OCI-LY7 (cell line): Measurements from ENCODE around the gene CFAP73. TPM values are rescaled to one million over a fixed set of nuclear protein-coding genes. Genes with fewer than 3 reads are reported as not detected.

Experiments used
- BruUV-seq: library from RNA; stranded (reverse); fragments of 400-500 nt; replicated peaks from 2 replicates; lab custom pipeline; 2021; lab: Mats Ljungman, UMichigan
- CTCF ChIA-PET: fragments of 300-600 bp; sonication (Branson Sonifier 250); formaldehyde crosslinking; loops from one replicate; lab custom pipeline; 2022; ENCODE audit warnings: antibody characterized with exemption; ENCODE audit not compliant: unreplicated experiment; lab: Charles Lee
- POLR2A ChIA-PET: fragments of 300-600 bp; sonication (Branson Sonifier 250); formaldehyde crosslinking; loops from one replicate; lab custom pipeline; 2022; ENCODE audit warnings: antibody characterized with exemption; lab: Charles Lee
- DNase-seq: peaks from one replicate; pipeline ENCODE4 v3.0.0-alpha.2; 2015; ENCODE audit warnings: low spot score
- H2AFZ ChIP-seq: fragments of 200-600 bp; sonication (generic), shearing (Covaris generic); 2 replicates; pipeline ENCODE4 v1.6.1; 2014; ENCODE audit warnings: mild to moderate bottlenecking, antibody characterized with exemption, low read length, moderate library complexity
- H3K27ac ChIP-seq: fragments of 200-600 bp; sonication (generic); 2 replicates; pipeline ENCODE4 v1.5.1; 2014; ENCODE audit warnings: mixed run types, low read depth, mild to moderate bottlenecking, moderate library complexity, low read length, inconsistent platforms; ENCODE audit not compliant: poor library complexity, severe bottlenecking
- H3K36me3 ChIP-seq: fragments of 200-600 bp; sonication (generic); 2 replicates; pipeline ENCODE4 v1.6.1; 2014; ENCODE audit warnings: mild to moderate bottlenecking, antibody characterized with exemption, low read length, moderate library complexity, mixed read lengths; ENCODE audit not compliant: insufficient read depth
- H3K4me1 ChIP-seq: fragments of 200-600 bp; sonication (generic); 2 replicates; pipeline ENCODE4 v1.5.1; 2014; ENCODE audit warnings: mild to moderate bottlenecking, low read length; ENCODE audit not compliant: insufficient read depth, poor library complexity, severe bottlenecking
- H3K4me2 ChIP-seq: fragments of 200-600 bp; sonication (generic); 2 replicates; pipeline ENCODE4 v1.6.1; 2014; ENCODE audit warnings: mild to moderate bottlenecking, low read length
- H3K4me3 ChIP-seq: fragments of 200-600 bp; sonication (generic); 2 replicates; pipeline ENCODE4 v1.5.1; 2014; ENCODE audit warnings: mild to moderate bottlenecking, low read depth, low read length; ENCODE audit not compliant: poor library complexity, severe bottlenecking
- H3K79me2 ChIP-seq: fragments of 200-600 bp; sonication (generic); 2 replicates; pipeline ENCODE4 v1.6.1; 2016; ENCODE audit warnings: low read depth, mild to moderate bottlenecking, low read length, moderate library complexity, mixed read lengths; ENCODE audit not compliant: insufficient read depth
- H3K9me2 ChIP-seq: fragments of 200-600 bp; sonication (generic); 2 replicates; pipeline ENCODE4 v1.6.1; 2016; ENCODE audit warnings: mild to moderate bottlenecking, low read length, mixed read lengths; ENCODE audit not compliant: insufficient read depth
- H3K9me3 ChIP-seq: fragments of 200-600 bp; sonication (generic); 2 replicates; pipeline ENCODE4 v1.6.1; 2014; ENCODE audit warnings: mild to moderate bottlenecking, mixed run types, low read length, mixed read lengths
- H4K20me1 ChIP-seq: fragments of 200-600 bp; sonication (generic); 2 replicates; pipeline ENCODE4 v1.6.1; 2014; ENCODE audit warnings: mild to moderate bottlenecking, antibody characterized with exemption, low read length, moderate library complexity, mixed read lengths; ENCODE audit not compliant: insufficient read depth
- EZH2phosphoT487 ChIP-seq: fragments of 200-600 bp; sonication (generic); IDR thresholded peaks from 2 replicates; pipeline ENCODE4 v1.6.1; 2018; ENCODE audit warnings: low read depth, borderline replicate concordance, mild to moderate bottlenecking, mixed run types, antibody characterized with exemption, low read length, moderate library complexity, mixed read lengths
- intact Hi-C: fragments of 100-400 bp; cut with micrococcal nuclease; formaldehyde crosslinking; loops from one replicate; pipeline ENCODE4 v1.10.0; 2022; ENCODE audit not compliant: unreplicated experiment
- total RNA-seq, 2 experiments: library from RNA; depleted of rRNA in 1 of 2; stranded (reverse); fragments of >200 nt in 1 of 2; shearing (Covaris generic) in 1 of 2; gene quantifications; 2 replicates each; pipeline ENCODE4 v1.2.3, GENCODE V29; 2014 to 2022
- TF ChIP-seq, protein P1 (sequence below): fragments of 200-600 bp; sonication (generic); conservative IDR thresholded peaks from 2 replicates; pipeline ENCODE4 v1.5.1; 2014; ENCODE audit warnings: mild to moderate bottlenecking, antibody characterized with exemption, low read length, moderate library complexity, mixed read lengths

The CFAP73 gene
- total RNA-seq, 2 experiments from 2014 or later: 26.9 to 37.4 TPM

DNA sequence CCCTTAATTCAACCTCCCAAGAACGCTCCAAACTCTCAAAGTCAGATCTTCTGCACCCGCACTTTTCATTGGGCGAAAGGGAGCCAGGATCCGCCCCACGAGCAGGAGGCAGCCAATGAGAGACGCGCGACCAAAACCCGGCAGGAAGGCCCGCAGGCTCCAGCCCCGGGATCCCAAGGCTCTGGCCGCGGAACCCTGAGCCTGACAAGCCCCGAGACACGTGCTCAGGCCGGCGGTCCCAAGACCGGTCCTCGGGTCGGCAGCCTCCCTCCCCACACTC, 35.3 kb downstream of the CFAP73 start:
- H3K79me2 ChIP-seq: peaks cover 84% of the 10 kb centered on the region
- H4K20me1 ChIP-seq: peaks cover 12% of the 10 kb centered on the region; the same call in 1 of the 2 replicates
- no peak for TF ChIP-seq EZH2phosphoT487
- TF ChIP-seq, protein P1, sequence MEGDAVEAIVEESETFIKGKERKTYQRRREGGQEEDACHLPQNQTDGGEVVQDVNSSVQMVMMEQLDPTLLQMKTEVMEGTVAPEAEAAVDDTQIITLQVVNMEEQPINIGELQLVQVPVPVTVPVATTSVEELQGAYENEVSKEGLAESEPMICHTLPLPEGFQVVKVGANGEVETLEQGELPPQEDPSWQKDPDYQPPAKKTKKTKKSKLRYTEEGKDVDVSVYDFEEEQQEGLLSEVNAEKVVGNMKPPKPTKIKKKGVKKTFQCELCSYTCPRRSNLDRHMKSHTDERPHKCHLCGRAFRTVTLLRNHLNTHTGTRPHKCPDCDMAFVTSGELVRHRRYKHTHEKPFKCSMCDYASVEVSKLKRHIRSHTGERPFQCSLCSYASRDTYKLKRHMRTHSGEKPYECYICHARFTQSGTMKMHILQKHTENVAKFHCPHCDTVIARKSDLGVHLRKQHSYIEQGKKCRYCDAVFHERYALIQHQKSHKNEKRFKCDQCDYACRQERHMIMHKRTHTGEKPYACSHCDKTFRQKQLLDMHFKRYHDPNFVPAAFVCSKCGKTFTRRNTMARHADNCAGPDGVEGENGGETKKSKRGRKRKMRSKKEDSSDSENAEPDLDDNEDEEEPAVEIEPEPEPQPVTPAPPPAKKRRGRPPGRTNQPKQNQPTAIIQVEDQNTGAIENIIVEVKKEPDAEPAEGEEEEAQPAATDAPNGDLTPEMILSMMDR: no peak
- no peaks in the 10 kb centered on the region for H3K9me3 ChIP-seq
- peaks cover 43% of the 10 kb centered on the region for H3K4me1 ChIP-seq
- H3K36me3 ChIP-seq: peaks cover 67% of the 10 kb centered on the region
- H3K27ac ChIP-seq: peak overlapping the region; percentile 86
- peak overlapping the region; percentile 92 for H3K4me3 ChIP-seq
- ChIA-PET CTCF (no interaction called here), POLR2A (interaction anchor here (1.4 to 4.6 kb wide), 5 partner anchors 11 to 45 kb away, joined by 3 to 24 read pairs (median 6); partner anchors contain the start of gene TPCN1)
- DNase-seq: peak; percentile 91
- intact Hi-C loops: loop anchor here (1.0 kb wide), 2 partner anchors 23 to 38 kb away; no protein-coding TSS in a partner anchor
- no peak overlapping the region; the same call in 1 of the 2 replicates for H2AFZ ChIP-seq
- H3K9me2 ChIP-seq: no peaks in the 10 kb centered on the region
- BruUV-seq: no TSS peak
- H3K4me2 ChIP-seq: peak overlapping the region; percentile 92

DNA sequence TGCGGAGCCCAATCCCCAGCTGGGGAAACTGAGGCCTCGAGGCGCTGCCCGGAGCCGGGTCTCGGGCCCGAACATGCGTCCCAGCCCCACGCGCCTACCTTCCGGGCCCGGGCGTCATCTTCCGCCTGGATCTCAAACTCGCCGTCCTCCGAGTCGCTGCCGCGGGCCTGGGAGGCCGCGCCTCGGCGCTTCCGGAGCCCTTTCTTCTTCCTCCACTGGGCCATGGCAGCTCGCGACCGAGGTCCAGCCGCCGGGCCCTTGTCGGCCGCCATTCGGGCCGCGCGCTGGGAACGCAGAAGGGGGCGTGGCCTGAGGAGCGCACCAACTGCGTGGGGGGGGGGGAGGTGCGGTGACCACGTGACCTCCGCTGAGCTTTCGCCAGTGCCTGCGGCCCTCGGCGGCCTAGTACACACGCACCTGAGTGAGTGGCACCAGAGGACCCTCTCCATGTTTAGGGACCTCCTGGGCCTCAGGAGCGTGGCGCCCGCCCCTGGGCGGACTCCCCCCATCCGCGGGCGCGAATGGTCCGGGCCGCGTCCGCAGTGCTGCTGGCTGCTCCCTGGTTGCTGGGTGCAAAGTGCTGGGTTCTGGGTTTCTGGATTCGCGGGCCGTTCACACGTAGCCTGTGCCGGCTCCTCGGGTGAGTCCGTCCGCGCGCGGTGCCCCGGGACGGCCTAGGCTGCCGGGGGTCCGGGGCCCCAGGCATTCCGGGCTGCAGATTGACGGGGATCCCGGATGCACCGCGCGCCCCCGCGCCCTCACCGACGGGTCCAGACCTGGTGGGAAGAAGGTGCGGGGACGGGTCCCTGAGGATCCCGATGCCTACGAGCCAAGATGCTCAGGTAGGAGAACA, 35.9 kb downstream of the CFAP73 start, which contains the start of the genes DDX54 and RITA1:
DDX54 (minus strand) TSS at position 299 of the 853 bp plus-strand sequence; CDS start at position 272, 27 bp downstream.
RITA1 (plus strand) TSS at position 542 of the 853 bp plus-strand sequence. CDS start 1,026 bp downstream, outside the sequence.
- Histone ChIP-seq H2AFZ (no peak within 1 kb of the TSS; the same call in 1 of the 2 replicates), H3K36me3 (peaks cover 67% of the 10 kb centered on the region), H3K9me2 (no peaks in the 10 kb centered on the region), H3K4me2 (peak within 1 kb of the TSS; percentile 92), H4K20me1 (peaks cover 12% of the 10 kb centered on the region; the same call in 1 of the 2 replicates), H3K27ac (peak within 1 kb of the TSS; percentile 86), H3K4me1 (peaks cover 46% of the 10 kb centered on the region), H3K79me2 (peaks cover 86% of the 10 kb centered on the region), H3K9me3 (no peaks in the 10 kb centered on the region), H3K4me3 (peak within 1 kb of the TSS; percentile 92)
- ChIA-PET POLR2A (interaction anchor here (0.5 to 4.6 kb wide), 11 partner anchors 11 to 134 kb away, joined by 3 to 24 read pairs (median 4); partner anchors contain the start of gene TPCN1), CTCF (no interaction called here)
- BruUV-seq: no TSS peak
- intact Hi-C loops: loop anchor here (1.0 kb wide), 2 partner anchors 23 to 38 kb away; no protein-coding TSS in a partner anchor
- TF ChIP-seq, protein P1: no peak
- TF ChIP-seq EZH2phosphoT487: no peak
- DNase-seq: peak; percentile 95
